GM12878 (cell line): ENCODE results near the gene WFDC8.

ENCODE experiments used
- NFXL1 ChIP-seq: fragments of 450-650 bp; IDR thresholded peaks from 2 replicates; pipeline ENCODE4 v1.6.1; 2017; ENCODE audit warnings: antibody characterized with exemption, mild to moderate bottlenecking, borderline replicate concordance
- PML ChIP-seq: IDR thresholded peaks from 2 replicates; pipeline ENCODE4 v1.6.1; 2012; ENCODE audit warnings: low read length, inconsistent platforms
- POLR2AphosphoS5 ChIP-seq: IDR thresholded peaks from 2 replicates; pipeline ENCODE4 v1.6.1; 2011; ENCODE audit warnings: mild to moderate bottlenecking, low read length, inconsistent platforms
- RBBP5 ChIP-seq: fragments of 200-600 bp; sonication (generic); conservative IDR thresholded peaks from 2 replicates; pipeline ENCODE4 v1.6.1; 2016
- SRF ChIP-seq, 2 experiments: IDR thresholded peaks; 2 replicates each; pipeline ENCODE4 v1.6.1; 2011; ENCODE audit warnings: low read depth in 2 of 2, low read length in 2 of 2, mild to moderate bottlenecking in 1 of 2, moderate library complexity in 1 of 2
- TAF1 ChIP-seq: IDR thresholded peaks from 2 replicates; pipeline ENCODE4 v1.6.1; 2011; ENCODE audit warnings: mild to moderate bottlenecking, low read depth, low read length, borderline replicate concordance
- YY1 ChIP-seq: IDR thresholded peaks from 2 replicates; pipeline ENCODE4 v1.6.1; 2011; ENCODE audit warnings: low read depth, mild to moderate bottlenecking, low read length

DNA sequence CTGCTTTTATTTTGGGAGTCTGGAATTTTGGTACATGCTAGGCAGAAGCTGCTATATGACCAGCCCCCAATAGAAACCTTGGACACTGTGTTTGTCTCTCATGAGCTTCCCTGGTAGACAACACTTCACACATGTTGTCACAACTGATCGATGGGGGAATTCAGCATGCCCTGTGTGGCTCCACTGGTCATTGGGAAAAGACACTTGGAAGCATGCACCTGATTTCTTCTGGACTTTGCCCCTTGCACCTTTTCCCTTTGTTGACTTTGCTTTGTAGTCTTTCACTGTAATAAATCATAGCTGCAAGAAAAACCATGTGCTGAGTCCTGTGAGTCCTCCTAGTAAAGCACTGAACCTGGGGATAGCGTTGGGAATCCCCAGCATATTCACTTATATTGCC lies 42.5 kb upstream of the WFDC8 start:
- no peak for TF ChIP-seq TAF1
- TF ChIP-seq NFXL1 = no peak
- TF ChIP-seq RBBP5 = no peak
- no peak for TF ChIP-seq YY1
- TF ChIP-seq SRF (IDR thresholded peaks at IDR 0.05; ENCODE audit: low read depth in 2 of 2, low read length in 2 of 2) = no peak
- no peak for TF ChIP-seq POLR2AphosphoS5
- TF ChIP-seq PML = no peak
